PC-9 (cell line): Measurements from ENCODE around the gene SLC38A8. TPM values are rescaled to one million over a fixed set of nuclear protein-coding genes. Genes with fewer than 3 reads are reported as not detected.

Experiments
- BruUV-seq: library from RNA; stranded (reverse); fragments of 400-500 nt; replicated peaks from 2 replicates; lab custom pipeline; 2021; lab: Mats Ljungman, UMichigan
- CTCF ChIA-PET: fragments of 300-600 bp; sonication (Branson Sonifier 250); formaldehyde crosslinking; loops from one replicate; lab custom pipeline; 2022; ENCODE audit warnings: antibody characterized with exemption; lab: Charles Lee
- POLR2A ChIA-PET: fragments of 300-600 bp; sonication (Branson Sonifier 250); formaldehyde crosslinking; loops from one replicate; lab custom pipeline; 2022; ENCODE audit warnings: antibody characterized with exemption; ENCODE audit not compliant: unreplicated experiment; lab: Charles Lee
- DNase-seq, 2 experiments: peaks; one replicate each; pipeline versions ENCODE4 v3.0.0 to v3.0.0-alpha.2; 2015 to 2022; ENCODE audit warnings: mixed read lengths in 1 of 2
- H2AFZ ChIP-seq: fragments of 200-600 bp; sonication (generic); 2 replicates; pipeline ENCODE4 v1.8.1; 2017; ENCODE audit warnings: antibody characterized with exemption
- H3F3A ChIP-seq: fragments of 200-600 bp; sonication (generic); 2 replicates; pipeline ENCODE4 v1.8.1; 2017; ENCODE audit warnings: antibody characterized with exemption, mild to moderate bottlenecking, low read depth; ENCODE audit not compliant: insufficient read depth
- H3K27ac ChIP-seq: fragments of 200-600 bp; sonication (generic); 2 replicates; pipeline ENCODE4 v1.6.1; 2016; ENCODE audit warnings: mixed run types
- H3K27me3 ChIP-seq: fragments of 200-600 bp; sonication (generic); 2 replicates; pipeline ENCODE4 v1.6.1; 2016; ENCODE audit warnings: low read depth, mixed run types; ENCODE audit not compliant: insufficient read depth
- H3K36me3 ChIP-seq: fragments of 200-600 bp; sonication (generic); 2 replicates; pipeline ENCODE4 v1.6.1; 2016; ENCODE audit warnings: low read depth, mixed run types
- H3K4me1 ChIP-seq: fragments of 200-600 bp; sonication (generic); replicated peaks from 2 replicates; pipeline ENCODE4 v1.6.1; 2016; ENCODE audit warnings: mixed run types; ENCODE audit not compliant: insufficient read depth
- H3K4me2 ChIP-seq: fragments of 200-600 bp; sonication (generic); 2 replicates; pipeline ENCODE4 v1.6.1; 2017; ENCODE audit warnings: mixed run types
- H3K4me3 ChIP-seq: fragments of 200-600 bp; sonication (generic); 2 replicates; pipeline ENCODE4 v1.6.1; 2016; ENCODE audit warnings: mixed run types
- H3K79me2 ChIP-seq: fragments of 200-600 bp; sonication (generic); 2 replicates; pipeline ENCODE4 v1.6.1; 2017; ENCODE audit warnings: low read depth, mixed run types
- H3K9me2 ChIP-seq: fragments of 200-600 bp; sonication (generic); 2 replicates; pipeline ENCODE4 v1.8.1; 2017; ENCODE audit warnings: mild to moderate bottlenecking; ENCODE audit not compliant: insufficient read depth
- H3K9me3 ChIP-seq: fragments of 200-600 bp; sonication (generic); 2 replicates; pipeline ENCODE4 v1.8.1; 2016; ENCODE audit warnings: low read depth; ENCODE audit not compliant: insufficient read depth
- H4K20me1 ChIP-seq: fragments of 200-600 bp; sonication (generic); 2 replicates; pipeline ENCODE4 v1.8.1; 2017; ENCODE audit not compliant: insufficient read depth
- CTCF ChIP-seq: fragments of 200-600 bp; sonication (generic); conservative IDR thresholded peaks from 2 replicates; pipeline ENCODE4 v1.6.1; 2017; ENCODE audit warnings: mixed run types, antibody characterized with exemption, mild to moderate bottlenecking, moderate library complexity
- EZH2 ChIP-seq: fragments of 200-600 bp; sonication (generic); IDR thresholded peaks from 2 replicates; pipeline ENCODE4 v1.8.0; 2017; ENCODE audit warnings: antibody characterized with exemption, low read depth
- intact Hi-C: fragments of 100-400 bp; cut with micrococcal nuclease; formaldehyde crosslinking; loops from one replicate; pipeline ENCODE4 v1.10.0; 2022; ENCODE audit not compliant: unreplicated experiment
- total RNA-seq: library from RNA; stranded (reverse); gene quantifications from 2 replicates; pipeline ENCODE4 v1.2.3, GENCODE V29; 2021

SLC38A8 gene
- total RNA-seq, 1 experiment from 2014 or later = not detected

GRCh38 chr16:84084570-84085270 lies 42.1 kb upstream of the SLC38A8 start:
- intact Hi-C loops = loop anchor here (1.0 to 2.0 kb wide), 3 partner anchors 91 to 400 kb away; no protein-coding TSS in a partner anchor
- peaks cover 4% of the 10 kb centered on the region for H3K36me3 ChIP-seq
- no peaks in the 10 kb centered on the region for H3K9me2 ChIP-seq
- CTCF ChIA-PET = interaction anchor here (0.5 to 1.9 kb wide), 5 partner anchors 32 to 424 kb away, joined by 3 to 5 read pairs (median 5); partner anchors contain the start of gene MBTPS1
- no peaks in the 10 kb centered on the region; the same call in 1 of the 2 replicates for H3F3A ChIP-seq
- H3K27me3 ChIP-seq = no peaks in the 10 kb centered on the region
- H3K27ac ChIP-seq = no peak overlapping the region
- no peak for TF ChIP-seq EZH2
- TF ChIP-seq CTCF = peak; percentile 91
- H3K9me3 ChIP-seq = no peaks in the 10 kb centered on the region
- no peak overlapping the region for H2AFZ ChIP-seq
- no TSS peak for BruUV-seq
- peak; percentile 45 to 68 for DNase-seq
- no peaks in the 10 kb centered on the region for H3K79me2 ChIP-seq
- H3K4me1 ChIP-seq = no peaks in the 10 kb centered on the region
- peaks cover 3% of the 10 kb centered on the region; the same call in 1 of the 2 replicates for H4K20me1 ChIP-seq
- no peak overlapping the region for H3K4me2 ChIP-seq
- no peak overlapping the region for H3K4me3 ChIP-seq
- POLR2A ChIA-PET = no interaction called here

DNA sequence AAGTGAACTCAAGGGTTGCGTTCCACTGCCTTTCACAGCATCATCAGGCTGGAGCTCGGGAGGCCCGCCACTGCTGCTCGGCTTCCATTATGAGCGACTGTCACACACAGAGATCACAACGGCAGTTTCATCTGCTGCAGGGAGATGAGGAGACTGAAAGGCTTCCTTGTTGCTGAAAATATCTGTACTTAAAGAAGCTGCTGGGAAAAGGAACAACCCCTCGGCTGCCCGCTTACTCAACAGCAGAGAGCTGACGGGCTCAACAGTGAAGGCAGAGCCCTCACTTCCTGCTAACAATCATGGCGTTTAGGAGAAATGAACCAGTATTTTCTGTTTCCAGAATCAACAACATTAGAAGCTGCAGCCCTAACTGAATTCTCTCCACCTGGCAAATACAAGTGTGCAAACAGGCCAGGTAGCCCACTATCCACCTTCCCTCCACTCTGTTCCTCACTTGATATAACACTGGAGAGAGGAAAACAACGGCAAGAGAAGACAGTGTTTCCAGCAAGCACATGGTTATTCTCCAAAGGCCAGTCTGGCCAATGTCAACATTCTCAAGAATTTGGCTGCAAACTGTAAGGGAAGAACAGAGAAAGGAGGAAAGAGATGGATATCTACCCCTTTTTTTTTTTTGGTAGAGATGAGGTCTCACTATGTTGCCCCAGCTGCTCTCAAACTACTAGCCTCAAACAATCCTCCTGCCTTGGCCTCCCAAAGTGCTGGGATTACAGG lies 40.4 kb upstream of the SLC38A8 start:
- H3K4me1 ChIP-seq = no peaks in the 10 kb centered on the region
- H3K9me2 ChIP-seq = no peaks in the 10 kb centered on the region
- TF ChIP-seq EZH2 (no peak), CTCF (no peak)
- peaks cover 3% of the 10 kb centered on the region; the same call in 1 of the 2 replicates for H4K20me1 ChIP-seq
- H3K27ac ChIP-seq = no peak overlapping the region
- H3F3A ChIP-seq = no peaks in the 10 kb centered on the region; the same call in 1 of the 2 replicates
- H3K9me3 ChIP-seq = no peaks in the 10 kb centered on the region
- H3K4me3 ChIP-seq = no peak overlapping the region
- POLR2A ChIA-PET = no interaction called here
- DNase-seq = no peak
- H3K36me3 ChIP-seq = peaks cover 4% of the 10 kb centered on the region
- H3K79me2 ChIP-seq = no peaks in the 10 kb centered on the region
- CTCF ChIA-PET = interaction anchor here (0.7 kb wide), 1 partner anchor 156 kb away, joined by 6 read pairs; no protein-coding TSS in a partner anchor
- no TSS peak for BruUV-seq
- H3K27me3 ChIP-seq = no peaks in the 10 kb centered on the region
- intact Hi-C loops = no loop called here
- no peak overlapping the region for H2AFZ ChIP-seq
- no peak overlapping the region for H3K4me2 ChIP-seq

- no peaks in the 10 kb centered on the region for H3K9me3 ChIP-seq
- BruUV-seq = no TSS peak
- no peak for DNase-seq
- H3K4me1 ChIP-seq = no peaks in the 10 kb centered on the region
- intact Hi-C loops = no loop called here
- ChIA-PET POLR2A (no interaction called here), CTCF (no interaction called here)
- no peak overlapping the region for H2AFZ ChIP-seq
- no peaks in the 10 kb centered on the region for H3K27me3 ChIP-seq
- H3K79me2 ChIP-seq = no peaks in the 10 kb centered on the region
- no peaks in the 10 kb centered on the region for H3K9me2 ChIP-seq
- no peak overlapping the region for H3K27ac ChIP-seq
- no peak overlapping the region for H3K4me2 ChIP-seq
- H3F3A ChIP-seq = no peaks in the 10 kb centered on the region
- no peak overlapping the region for H3K4me3 ChIP-seq
- TF ChIP-seq EZH2 (no peak), CTCF (no peak)
- peaks cover 4% of the 10 kb centered on the region for H3K36me3 ChIP-seq
- peaks cover 11% of the 10 kb centered on the region for H4K20me1 ChIP-seq
Measured at GRCh38 chr16:84082110-84082509, 39.5 kb upstream of the SLC38A8 start.
